SU-DHL-6 (cell line): ENCODE measurements around the gene TCEANC.
"Not testable (repeated sequence)": the region's sequence is repeated elsewhere in the genome, so short reads cannot be mapped to it uniquely, and the experiment has no call there.

ENCODE experiments used
- H2AFZ ChIP-seq: fragments of 200-600 bp; sonication (generic); 2 replicates; pipeline ENCODE4 v1.6.1; 2014; ENCODE audit warnings: low read depth, mild to moderate bottlenecking, moderate library complexity, mixed read lengths, antibody characterized with exemption, low read length; ENCODE audit not compliant: severe bottlenecking
- H3F3A ChIP-seq: fragments of 200-600 bp; shearing (Covaris generic); 2 replicates; pipeline ENCODE4 v1.6.0; 2016; ENCODE audit warnings: antibody characterized with exemption, mild to moderate bottlenecking; ENCODE audit not compliant: insufficient read depth
- H3K27ac ChIP-seq: fragments of 200-600 bp; sonication (generic); 2 replicates; pipeline ENCODE4 v1.5.1; 2016; ENCODE audit warnings: low read depth, mild to moderate bottlenecking, low read length, moderate library complexity, mixed read lengths
- H3K27me3 ChIP-seq: fragments of 200-600 bp; sonication (generic), shearing (Covaris generic); 2 replicates; pipeline ENCODE4 v1.6.0; 2014; ENCODE audit warnings: mild to moderate bottlenecking, low read length
- H3K36me3 ChIP-seq: fragments of 200-600 bp; sonication (generic); 2 replicates; pipeline ENCODE4 v1.6.1; 2014; ENCODE audit warnings: mild to moderate bottlenecking, low read length, mixed read lengths
- H3K4me2 ChIP-seq: fragments of 300-600, 200-600 bp; shearing (Covaris generic), sonication (generic); 2 replicates; pipeline ENCODE4 v1.6.0; 2014; ENCODE audit warnings: low read length, low read depth, mild to moderate bottlenecking; ENCODE audit not compliant: poor library complexity, severe bottlenecking
- H3K4me3 ChIP-seq: fragments of 200-600 bp; sonication (generic); 2 replicates; pipeline ENCODE4 v1.5.1; 2014; ENCODE audit warnings: antibody characterized with exemption, low read length, mild to moderate bottlenecking, mixed read lengths; ENCODE audit not compliant: insufficient read depth, poor library complexity, severe bottlenecking
- H3K79me2 ChIP-seq: fragments of 200-600 bp; sonication (generic); 2 replicates; pipeline ENCODE4 v1.6.1; 2014; ENCODE audit warnings: mild to moderate bottlenecking, low read length, moderate library complexity; ENCODE audit not compliant: insufficient read depth
- H3K9ac ChIP-seq: fragments of 200-600 bp; sonication (generic); 2 replicates; pipeline ENCODE4 v1.7.0; 2014; ENCODE audit warnings: mild to moderate bottlenecking, low read length
- H3K9me2 ChIP-seq: fragments of 200-600 bp; sonication (generic); replicated peaks from 2 replicates; pipeline ENCODE4 v1.6.1; 2014; ENCODE audit warnings: low read length; ENCODE audit not compliant: insufficient read depth
- H3K9me3 ChIP-seq: fragments of 200-600 bp; sonication (generic); 2 replicates; pipeline ENCODE4 v1.6.1; 2014; ENCODE audit warnings: low read length, mixed read lengths; ENCODE audit not compliant: insufficient read depth
- H4K20me1 ChIP-seq: fragments of 200-600 bp; sonication (generic); 2 replicates; pipeline ENCODE4 v1.6.1; 2014; ENCODE audit warnings: low read depth, mild to moderate bottlenecking, antibody characterized with exemption, low read length, moderate library complexity, mixed read lengths
- CTCF ChIP-seq: fragments of 200-600 bp; sonication (generic); IDR thresholded peaks from one replicate; pipeline ENCODE4 v1.5.1; 2017; ENCODE audit warnings: antibody characterized with exemption, mild to moderate bottlenecking, low read length, moderate library complexity; ENCODE audit not compliant: insufficient read depth, poor library complexity, severe bottlenecking
- EZH2phosphoT487 ChIP-seq: fragments of 200-600 bp; sonication (generic), shearing (Covaris generic); conservative IDR thresholded peaks from 2 replicates; pipeline ENCODE4 v1.6.1; 2018; ENCODE audit warnings: mild to moderate bottlenecking, antibody characterized with exemption, low read length, moderate library complexity, mixed read lengths

TCEANC gene

GRCh38 chrX:13667919-13668318, 15.0 kb downstream of the TCEANC start:
- Histone ChIP-seq H3K4me2 (no peak overlapping the region), H3K9ac (no peak overlapping the region), H3K36me3 (no peaks in the 10 kb centered on the region), H2AFZ (no peak overlapping the region), H4K20me1 (no peaks in the 10 kb centered on the region), H3K9me3 (no peaks in the 10 kb centered on the region), H3K9me2 (no peaks in the 10 kb centered on the region), H3K79me2 (no peaks in the 10 kb centered on the region), H3K27me3 (no peaks in the 10 kb centered on the region), H3K27ac (no peak overlapping the region), H3F3A (no peaks in the 10 kb centered on the region), H3K4me3 (no peak overlapping the region)
- no peak for TF ChIP-seq CTCF
- no peak for TF ChIP-seq EZH2phosphoT487

GRCh38 chrX:13669246-13669737, 16.4 kb downstream of the TCEANC start:
- Histone ChIP-seq H3K4me2 (no peak overlapping the region), H3K9me2 (no peaks in the 10 kb centered on the region), H2AFZ (no peak overlapping the region), H3K27me3 (no peaks in the 10 kb centered on the region), H3K27ac (no peak overlapping the region), H3K79me2 (no peaks in the 10 kb centered on the region), H3K36me3 (no peaks in the 10 kb centered on the region), H3K4me3 (no peak overlapping the region), H3K9ac (no peak overlapping the region), H3K9me3 (no peaks in the 10 kb centered on the region), H3F3A (no peaks in the 10 kb centered on the region), H4K20me1 (no peaks in the 10 kb centered on the region)
- TF ChIP-seq CTCF (no peak), EZH2phosphoT487 (no peak)

- not testable (repeated sequence) for H3F3A ChIP-seq, H3K9ac ChIP-seq, H2AFZ ChIP-seq
Measured at GRCh38 chrX:13669755-13670154, 16.8 kb downstream of the TCEANC start.

GRCh38 chrX:13670197-13670596, 17.3 kb downstream of the TCEANC start:
- Histone ChIP-seq H2AFZ (no peak overlapping the region), H3K27ac (no peak overlapping the region)
- TF ChIP-seq EZH2phosphoT487 = no peak
- no peak for TF ChIP-seq CTCF

More at GRCh38 chrX:13669755-13670154, 16.8 kb downstream of the TCEANC start:
- H3K36me3 ChIP-seq, H3K4me3 ChIP-seq, H3K9me2 ChIP-seq, H3K79me2 ChIP-seq, H3K9me3 ChIP-seq, H3K27me3 ChIP-seq, H3K4me2 ChIP-seq, H4K20me1 ChIP-seq, H3K27ac ChIP-seq: not testable (repeated sequence)

More at GRCh38 chrX:13670197-13670596, 17.3 kb downstream of the TCEANC start:
- no peaks in the 10 kb centered on the region for H3F3A ChIP-seq
- no peak overlapping the region for H3K4me2 ChIP-seq
- H3K9ac ChIP-seq = no peak overlapping the region
- H3K79me2 ChIP-seq = no peaks in the 10 kb centered on the region
- no peaks in the 10 kb centered on the region for H3K9me2 ChIP-seq
- no peak overlapping the region for H3K4me3 ChIP-seq
- H4K20me1 ChIP-seq = no peaks in the 10 kb centered on the region
- no peaks in the 10 kb centered on the region for H3K27me3 ChIP-seq
- no peaks in the 10 kb centered on the region for H3K36me3 ChIP-seq
- H3K9me3 ChIP-seq = no peaks in the 10 kb centered on the region
